Prostate gland (tissue), 2 donors: ENCODE data around the gene SPAG4.

Source experiments
- CTCF ChIP-seq, 4 experiments: fragments of 200-600 bp in 2 of 4; fragments of 450-650 bp in 2 of 4; sonication (generic) in 2 of 4; IDR thresholded peaks; 1 replicate in 3 of 4; 2 replicates in 1 of 4; pipeline ENCODE4 v1.5.1; 2016 to 2019; ENCODE audit warnings: antibody characterized with exemption in 4 of 4, mild to moderate bottlenecking in 2 of 4, moderate library complexity in 2 of 4
- POLR2A ChIP-seq: fragments of 450-650 bp; IDR thresholded peaks from one replicate; pipeline ENCODE4 v1.6.1; 2016; ENCODE audit warnings: antibody characterized with exemption, mild to moderate bottlenecking

GRCh38 chr20:35638751-35639150, 23.1 kb downstream of the SPAG4 start:
- TF ChIP-seq CTCF (IDR thresholded peaks at IDR 0.05) (no peak), POLR2A (no peak)
